OCI-LY3 (cell line): ENCODE data around the gene HDAC4.
A peak's percentile ranks its signal among the peaks of the same experiment; 100 is the strongest.

Source experiments
- H2AFZ ChIP-seq: fragments of 200-600, 300-600 bp; shearing (Covaris generic); 2 replicates; pipeline ENCODE4 v1.6.0; 2014; ENCODE audit warnings: antibody characterized with exemption, low read depth, low read length
- H3K27ac ChIP-seq: fragments of 200-600, 300-600 bp; sonication (generic); 2 replicates; pipeline ENCODE4 v1.5.1; 2014; ENCODE audit warnings: mild to moderate bottlenecking, low read length, moderate library complexity, mixed read lengths
- H3K27me3 ChIP-seq: fragments of 200-600, 300-600 bp; sonication (generic); 2 replicates; pipeline ENCODE4 v1.6.1; 2014; ENCODE audit warnings: low read depth, low read length, mixed read lengths
- H3K36me3 ChIP-seq: fragments of 200-600, 300-600 bp; sonication (generic); replicated peaks from 2 replicates; pipeline ENCODE3; 2014; ENCODE audit warnings: low read depth, low read length, mixed read lengths
- H3K4me1 ChIP-seq: fragments of 300-600, 200-600 bp; sonication (generic); 2 replicates; pipeline ENCODE4 v1.6.1; 2014; ENCODE audit warnings: low read length, mixed read lengths
- H3K4me2 ChIP-seq: fragments of 200-600, 300-600 bp; sonication (generic); 2 replicates; pipeline ENCODE4 v1.6.1; 2014; ENCODE audit warnings: low read length, mixed read lengths
- H3K4me3 ChIP-seq: fragments of 300-600, 200-600 bp; sonication (generic); 2 replicates; pipeline ENCODE4 v1.5.1; 2014; ENCODE audit warnings: antibody characterized with exemption, mild to moderate bottlenecking, low read length, moderate library complexity
- H3K79me2 ChIP-seq: fragments of 300-600, 200-600 bp; shearing (Covaris generic); 2 replicates; pipeline ENCODE4 v1.6.1; 2014; ENCODE audit warnings: mild to moderate bottlenecking, low read length, mixed read lengths
- H3K9ac ChIP-seq: fragments of 300-600, 200-600 bp; shearing (Covaris generic); 2 replicates; pipeline ENCODE4 v1.6.0; 2014; ENCODE audit warnings: mild to moderate bottlenecking, low read length, moderate library complexity
- H3K9me3 ChIP-seq: fragments of 200-600, 300-600 bp; shearing (Covaris generic); 2 replicates; pipeline ENCODE4 v1.6.1; 2014; ENCODE audit warnings: low read length, mixed read lengths; ENCODE audit not compliant: insufficient read depth
- H4K20me1 ChIP-seq: fragments of 200-600, 300-600 bp; sonication (generic); 2 replicates; pipeline ENCODE4 v1.6.1; 2016; ENCODE audit warnings: low read length, mixed read lengths; ENCODE audit not compliant: insufficient read depth
- CTCF ChIP-seq: fragments of 200-600, 300-600 bp; sonication (generic); IDR thresholded peaks from 2 replicates; pipeline ENCODE4 v1.5.1; 2014; ENCODE audit warnings: antibody characterized with exemption, low read length, low read depth
- EZH2phosphoT487 ChIP-seq: fragments of 200-600 bp; shearing (Covaris generic); IDR thresholded peaks from 2 replicates; pipeline ENCODE4 v1.6.1; 2018; ENCODE audit warnings: antibody characterized with exemption, mixed run types, low read depth

The HDAC4 gene

GRCh38 chr2:239288951-239289511 is 111.8 kb downstream of the HDAC4 start:
- Histone ChIP-seq H3K9ac (no peak overlapping the region), H3K4me2 (peak overlapping the region; percentile 20)
- TF ChIP-seq CTCF (no peak), EZH2phosphoT487 (no peak)

GRCh38 chr2:239288237-239288636 is 112.6 kb downstream of the HDAC4 start:
- Histone ChIP-seq H3K4me3 (no peak overlapping the region), H3K9ac (no peak overlapping the region), H3K4me1 (peaks cover 40% of the 10 kb centered on the region), H4K20me1 (peaks cover 94% of the 10 kb centered on the region), H3K27ac (no peak overlapping the region), H3K79me2 (no peaks in the 10 kb centered on the region), H2AFZ (no peak overlapping the region), H3K4me2 (no peak overlapping the region), H3K27me3 (peaks cover 77% of the 10 kb centered on the region), H3K36me3 (no peaks in the 10 kb centered on the region), H3K9me3 (no peaks in the 10 kb centered on the region)
- TF ChIP-seq EZH2phosphoT487: no peak
- no peak for TF ChIP-seq CTCF

More at GRCh38 chr2:239288951-239289511, 111.8 kb downstream of the HDAC4 start:
- Histone ChIP-seq H3K4me3 (no peak overlapping the region), H4K20me1 (peaks cover 98% of the 10 kb centered on the region), H3K79me2 (no peaks in the 10 kb centered on the region), H3K27me3 (peaks cover 82% of the 10 kb centered on the region), H3K27ac (no peak overlapping the region), H3K9me3 (no peaks in the 10 kb centered on the region), H2AFZ (no peak overlapping the region), H3K36me3 (no peaks in the 10 kb centered on the region), H3K4me1 (peaks cover 47% of the 10 kb centered on the region)

DNA sequence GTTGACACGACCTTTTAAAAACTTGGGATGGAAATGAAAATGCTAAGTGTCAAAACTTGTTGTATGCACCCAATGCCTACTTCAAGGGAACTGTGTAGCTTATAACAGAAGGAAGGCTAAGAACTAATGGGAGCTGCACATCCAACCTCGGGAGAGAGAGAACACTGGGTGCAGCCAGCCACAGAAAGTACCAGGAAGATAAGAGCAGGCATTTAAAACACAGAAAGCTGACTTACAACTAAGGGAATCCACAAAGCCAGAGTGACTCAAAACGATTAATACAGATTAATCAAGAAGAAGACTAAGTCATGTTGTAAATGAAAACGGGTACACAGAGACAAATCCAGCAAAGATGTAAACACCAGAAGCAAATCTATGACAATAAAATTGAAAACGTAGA is 113.4 kb downstream of the HDAC4 start:
- H3K9ac ChIP-seq: no peak overlapping the region
- no peak overlapping the region for H3K4me2 ChIP-seq
- no peaks in the 10 kb centered on the region for H3K79me2 ChIP-seq
- H3K9me3 ChIP-seq: no peaks in the 10 kb centered on the region
- H2AFZ ChIP-seq: no peak overlapping the region
- peaks cover 69% of the 10 kb centered on the region for H3K27me3 ChIP-seq
- H3K4me3 ChIP-seq: no peak overlapping the region
- no peak overlapping the region for H3K27ac ChIP-seq
- H3K36me3 ChIP-seq: no peaks in the 10 kb centered on the region
- no peak for TF ChIP-seq EZH2phosphoT487
- TF ChIP-seq CTCF: no peak
- H3K4me1 ChIP-seq: peaks cover 33% of the 10 kb centered on the region
- H4K20me1 ChIP-seq: peaks cover 86% of the 10 kb centered on the region

GRCh38 chr2:239286901-239287300 is 113.9 kb downstream of the HDAC4 start:
- no peaks in the 10 kb centered on the region for H3K9me3 ChIP-seq
- H2AFZ ChIP-seq: no peak overlapping the region
- H3K36me3 ChIP-seq: no peaks in the 10 kb centered on the region
- H3K79me2 ChIP-seq: no peaks in the 10 kb centered on the region
- peaks cover 64% of the 10 kb centered on the region for H3K27me3 ChIP-seq
- no peak overlapping the region for H3K9ac ChIP-seq
- TF ChIP-seq EZH2phosphoT487 (no peak), CTCF (no peak)
- peaks cover 27% of the 10 kb centered on the region for H3K4me1 ChIP-seq
- H3K27ac ChIP-seq: no peak overlapping the region
- H4K20me1 ChIP-seq: peaks cover 81% of the 10 kb centered on the region
- H3K4me2 ChIP-seq: no peak overlapping the region
- no peak overlapping the region for H3K4me3 ChIP-seq
